GM12874 (cell line): ENCODE measurements around the gene ARHGAP6.

ENCODE experiments used
- TF ChIP-seq, protein P1 (sequence below): IDR thresholded peaks from 2 replicates; pipeline ENCODE4 v1.5.1; 2011; ENCODE audit warnings: low read depth, mild to moderate bottlenecking, control low read depth, low read length, moderate library complexity; ENCODE audit not compliant: insufficient read depth

ARHGAP6 gene

GRCh38 chrX:11351375-11352295 lies 314.1 kb downstream of the ARHGAP6 start:
- TF ChIP-seq, protein P1, sequence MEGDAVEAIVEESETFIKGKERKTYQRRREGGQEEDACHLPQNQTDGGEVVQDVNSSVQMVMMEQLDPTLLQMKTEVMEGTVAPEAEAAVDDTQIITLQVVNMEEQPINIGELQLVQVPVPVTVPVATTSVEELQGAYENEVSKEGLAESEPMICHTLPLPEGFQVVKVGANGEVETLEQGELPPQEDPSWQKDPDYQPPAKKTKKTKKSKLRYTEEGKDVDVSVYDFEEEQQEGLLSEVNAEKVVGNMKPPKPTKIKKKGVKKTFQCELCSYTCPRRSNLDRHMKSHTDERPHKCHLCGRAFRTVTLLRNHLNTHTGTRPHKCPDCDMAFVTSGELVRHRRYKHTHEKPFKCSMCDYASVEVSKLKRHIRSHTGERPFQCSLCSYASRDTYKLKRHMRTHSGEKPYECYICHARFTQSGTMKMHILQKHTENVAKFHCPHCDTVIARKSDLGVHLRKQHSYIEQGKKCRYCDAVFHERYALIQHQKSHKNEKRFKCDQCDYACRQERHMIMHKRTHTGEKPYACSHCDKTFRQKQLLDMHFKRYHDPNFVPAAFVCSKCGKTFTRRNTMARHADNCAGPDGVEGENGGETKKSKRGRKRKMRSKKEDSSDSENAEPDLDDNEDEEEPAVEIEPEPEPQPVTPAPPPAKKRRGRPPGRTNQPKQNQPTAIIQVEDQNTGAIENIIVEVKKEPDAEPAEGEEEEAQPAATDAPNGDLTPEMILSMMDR, result no peak

DNA sequence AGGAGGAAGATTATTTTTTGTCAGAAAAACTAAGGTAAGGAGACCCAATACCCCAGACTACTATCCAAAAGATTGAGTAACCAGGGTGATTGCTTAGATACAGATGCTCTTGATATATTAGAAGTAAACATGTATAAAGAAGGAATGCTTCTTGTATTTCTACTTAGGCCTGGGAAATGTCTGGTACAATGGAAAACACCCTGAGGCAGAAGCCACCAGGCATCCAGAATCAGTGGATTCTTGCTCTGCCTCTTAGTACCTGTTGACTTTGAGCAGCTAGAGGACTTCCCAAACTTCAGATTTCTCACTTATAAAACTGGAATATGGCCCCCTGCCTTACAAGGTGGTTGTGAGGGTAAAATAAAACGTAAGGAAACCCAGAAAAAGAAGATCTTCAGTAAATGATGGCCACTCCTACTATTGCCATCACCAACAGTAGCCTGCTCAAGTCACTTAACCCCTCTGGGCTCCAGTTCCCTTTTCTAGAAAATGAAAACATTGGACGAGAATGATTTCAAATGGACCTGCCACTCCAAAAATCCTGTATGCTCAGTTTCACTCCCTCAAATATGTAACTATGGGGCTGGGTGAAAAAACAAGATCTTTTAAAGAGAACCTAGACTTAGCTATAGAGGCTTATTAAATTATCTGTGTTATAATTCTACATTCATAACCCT lies 315.9 kb downstream of the ARHGAP6 start:
- TF ChIP-seq, protein P1, result no peak

- TF ChIP-seq, protein P1, result no peak
Observed at GRCh38 chrX:11349020-11349419, 316.7 kb downstream of the ARHGAP6 start.

DNA sequence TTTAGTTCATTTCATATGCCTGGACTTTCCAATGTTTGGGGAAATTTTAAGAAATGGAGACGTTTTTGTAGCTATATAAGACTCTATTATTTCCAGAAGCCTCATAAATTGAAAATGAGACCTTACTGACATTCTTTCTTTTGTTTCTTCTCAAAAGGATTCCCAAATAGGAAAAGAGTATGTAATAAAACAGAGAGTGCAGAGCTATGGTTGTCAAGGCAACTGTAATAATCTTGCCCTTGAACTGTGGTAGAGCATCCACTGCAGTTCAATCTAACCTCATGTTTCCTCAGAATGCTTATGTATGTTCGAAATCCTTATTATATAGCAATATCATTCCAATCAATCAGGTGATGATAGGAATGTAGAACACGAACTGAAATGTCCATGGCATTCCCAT lies 318.4 kb downstream of the ARHGAP6 start:
- TF ChIP-seq, protein P1, result no peak

DNA sequence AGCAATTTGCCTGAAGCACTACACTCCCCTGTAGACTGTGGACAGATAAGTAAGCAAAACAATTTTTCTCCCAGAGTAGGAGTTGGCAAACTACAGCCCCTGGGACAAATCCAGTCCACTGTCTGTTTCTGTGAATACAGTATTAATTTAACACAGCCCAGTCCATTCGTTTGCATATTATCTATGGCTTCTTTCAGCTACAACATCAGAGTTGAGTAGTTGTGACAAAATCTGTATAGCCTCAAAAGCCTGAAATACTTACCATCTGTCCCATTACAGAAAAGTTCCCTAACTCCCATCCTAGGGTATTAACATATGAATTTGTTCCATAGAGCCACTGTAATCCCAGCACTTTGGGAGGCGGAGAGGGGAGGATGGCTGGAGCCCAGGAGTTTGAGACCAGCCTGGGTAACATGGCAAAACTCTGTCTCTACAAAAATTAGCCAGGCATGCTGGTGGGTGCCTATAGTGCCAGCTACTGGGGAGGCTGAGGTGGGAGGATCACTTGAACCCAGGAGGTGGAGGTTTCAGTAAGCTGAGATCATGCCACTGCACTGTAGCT lies 319.5 kb downstream of the ARHGAP6 start:
- TF ChIP-seq, protein P1, result no peak

DNA sequence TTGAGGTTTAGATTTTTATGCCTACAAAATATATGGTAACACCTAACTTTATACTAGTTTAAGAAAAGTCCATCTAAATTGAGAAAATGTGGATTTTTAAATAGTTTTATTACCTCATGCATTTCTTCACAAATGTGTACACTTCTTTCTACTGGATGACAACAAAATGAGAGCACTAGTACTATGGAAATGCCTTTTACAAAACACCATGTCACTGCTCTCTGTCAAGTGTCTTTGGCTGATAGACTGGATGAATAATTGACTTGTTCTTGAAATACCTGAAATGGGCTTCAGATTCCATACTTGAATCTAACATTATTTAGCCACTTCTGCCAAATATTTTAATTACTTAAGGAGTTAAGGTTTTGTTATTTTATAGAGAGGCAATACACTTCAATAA lies 323.0 kb downstream of the ARHGAP6 start:
- TF ChIP-seq, protein P1, result no peak
